PFSK-1 (cell line): Measurements from ENCODE around the gene USP9Y.

Experiments used
- FOXP2 ChIP-seq: optimal IDR thresholded peaks from 2 replicates; pipeline ENCODE3; 2011; ENCODE audit warnings: borderline replicate concordance, control low read depth, inconsistent platforms; ENCODE audit not compliant: insufficient read depth; ENCODE audit errors: extremely low read length, extremely low read depth
- POLR2AphosphoS5 ChIP-seq: IDR thresholded peaks from 2 replicates; pipeline ENCODE4 v1.6.1; 2012; ENCODE audit warnings: low read depth, mild to moderate bottlenecking, control low read depth, low read length, moderate library complexity
- REST ChIP-seq, 2 experiments: IDR thresholded peaks; 2 replicates each; pipeline versions ENCODE4 v1.6.1 to v1.8.0; 2011 to 2012; ENCODE audit warnings: low read depth in 2 of 2, low read length in 2 of 2, control low read depth in 1 of 2, inconsistent platforms in 1 of 2, mild to moderate bottlenecking in 1 of 2, moderate library complexity in 1 of 2; ENCODE audit not compliant: insufficient read depth in 1 of 2
- SIN3A ChIP-seq: IDR thresholded peaks from 2 replicates; pipeline ENCODE4 v1.6.1; 2012; ENCODE audit warnings: mild to moderate bottlenecking, low read length, moderate library complexity, borderline replicate concordance; ENCODE audit not compliant: insufficient read depth
- TAF1 ChIP-seq: IDR thresholded peaks from 2 replicates; pipeline ENCODE4 v1.6.1; 2012; ENCODE audit warnings: low read length, control low read depth, borderline replicate concordance; ENCODE audit not compliant: insufficient read depth

- no peak for TF ChIP-seq SIN3A
- TF ChIP-seq POLR2AphosphoS5, result peak; percentile 86
- TF ChIP-seq REST (IDR thresholded peaks at IDR 0.05; ENCODE audit: insufficient read depth in 1 of 2, low read depth in 2 of 2, low read length in 2 of 2), result no peak
- TF ChIP-seq TAF1, result peak; percentile 45; the same call in 1 of the 2 replicates
- TF ChIP-seq FOXP2, result no peak
These were observed 203.8 kb downstream of the USP9Y start, which contains the start of gene DDX3Y for GRCh38 chrY:12904618-12905516.
